A673 (cell line): ENCODE results near the gene C1orf141. TPM values are rescaled to one million over a fixed set of nuclear protein-coding genes. Genes with fewer than 3 reads are reported as not detected.

Experiments
- BruUV-seq: library from RNA; stranded (reverse); fragments of 400-500 nt; replicated peaks from 2 replicates; lab custom pipeline; 2021; lab: Mats Ljungman, UMichigan
- CTCF ChIA-PET: fragments of 300-600 bp; sonication (Branson Sonifier 250); formaldehyde crosslinking; loops from one replicate; lab custom pipeline; 2022; ENCODE audit warnings: antibody characterized with exemption; lab: Charles Lee
- POLR2A ChIA-PET: fragments of 300-600 bp; sonication (Branson Sonifier 250); formaldehyde crosslinking; loops from one replicate; lab custom pipeline; 2022; ENCODE audit warnings: antibody characterized with exemption; ENCODE audit not compliant: low non-redundant PET; lab: Charles Lee
- DNase-seq: peaks from one replicate; pipeline ENCODE4 v3.0.0-alpha.2; 2015; ENCODE audit warnings: low spot score
- H3K27ac ChIP-seq: fragments of 200-600 bp; sonication (generic); 2 replicates; pipeline ENCODE4 v1.5.1; 2016; ENCODE audit warnings: mixed run types, low read depth, mild to moderate bottlenecking, mixed read lengths, antibody characterized with exemption, low read length; ENCODE audit not compliant: poor library complexity, severe bottlenecking
- H3K27me3 ChIP-seq: fragments of 200-600 bp; sonication (generic); replicated peaks from 2 replicates; pipeline ENCODE4 v1.6.1; 2017; ENCODE audit warnings: mixed run types, low read depth, mild to moderate bottlenecking, mixed read lengths, antibody characterized with exemption, low read length; ENCODE audit not compliant: insufficient read depth, poor library complexity
- H3K36me3 ChIP-seq: fragments of 200-600 bp; sonication (generic); 2 replicates; pipeline ENCODE4 v1.6.1; 2016; ENCODE audit warnings: mixed run types, mild to moderate bottlenecking, mixed read lengths, antibody characterized with exemption, low read length; ENCODE audit not compliant: insufficient read depth, poor library complexity, severe bottlenecking
- H3K4me1 ChIP-seq: fragments of 200-600 bp; sonication (generic); 2 replicates; pipeline ENCODE4 v1.6.1; 2017; ENCODE audit warnings: mixed run types, mild to moderate bottlenecking, mixed read lengths, antibody characterized with exemption, low read length; ENCODE audit not compliant: insufficient read depth, poor library complexity, severe bottlenecking
- H3K4me3 ChIP-seq: fragments of 200-600 bp; sonication (generic); 2 replicates; pipeline ENCODE4 v1.5.1; 2016; ENCODE audit warnings: low read depth, mixed run types, mild to moderate bottlenecking, mixed read lengths, low read length; ENCODE audit not compliant: poor library complexity, severe bottlenecking
- H3K9me3 ChIP-seq: fragments of 200-600 bp; sonication (generic); 2 replicates; pipeline ENCODE4 v1.6.1; 2016; ENCODE audit warnings: mixed run types, low read depth, mild to moderate bottlenecking, mixed read lengths, antibody characterized with exemption, low read length; ENCODE audit not compliant: poor library complexity, severe bottlenecking
- EZH2 ChIP-seq: fragments of 200-600 bp; sonication (generic); IDR thresholded peaks from 2 replicates; pipeline ENCODE4 v1.6.1; 2017; ENCODE audit warnings: borderline replicate concordance, low read depth, mild to moderate bottlenecking, mixed read lengths, antibody characterized with exemption, low read length; ENCODE audit not compliant: poor library complexity, severe bottlenecking
- intact Hi-C: fragments of 100-400 bp; cut with micrococcal nuclease; formaldehyde crosslinking; loops from one replicate; pipeline ENCODE4 v1.10.0; 2022; ENCODE audit not compliant: unreplicated experiment
- total RNA-seq: library from RNA; stranded (reverse); gene quantifications from 2 replicates; pipeline ENCODE4 v1.2.3, GENCODE V29; 2021
- TF ChIP-seq, protein P1 (sequence below): fragments of 300-800, 200-600 bp; sonication (generic); conservative IDR thresholded peaks from 2 replicates; pipeline ENCODE4 v1.5.1; 2017; ENCODE audit warnings: low read depth, mild to moderate bottlenecking, antibody characterized with exemption, low read length, moderate library complexity, mixed read lengths

C1orf141 gene
- total RNA-seq, 1 experiment from 2014 or later = not detected

DNA sequence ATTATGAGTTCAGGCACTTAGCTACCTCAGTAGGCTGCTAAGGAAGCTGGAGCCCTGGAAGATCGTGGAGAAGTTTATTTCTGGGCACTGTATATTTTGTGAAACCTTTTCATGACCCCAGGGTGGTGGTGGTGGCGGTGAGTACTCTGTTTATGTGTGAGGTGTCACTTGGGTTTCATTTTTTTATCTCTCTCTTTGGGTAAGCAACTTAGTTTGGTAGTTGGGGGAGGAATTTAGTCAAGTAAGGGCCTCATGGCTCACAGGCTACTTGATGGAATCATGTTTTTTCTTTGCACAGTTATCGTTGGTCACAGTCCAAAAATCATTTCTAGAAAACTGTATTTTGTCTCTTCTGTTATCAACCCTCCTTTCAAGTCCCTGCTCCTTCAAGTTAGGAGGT is 33.9 kb downstream of the C1orf141 start:
- Histone ChIP-seq H3K36me3 (no peaks in the 10 kb centered on the region), H3K9me3 (no peaks in the 10 kb centered on the region), H3K27me3 (no peaks in the 10 kb centered on the region), H3K4me1 (no peaks in the 10 kb centered on the region), H3K27ac (no peak overlapping the region), H3K4me3 (no peak overlapping the region)
- no TSS peak for BruUV-seq
- DNase-seq = no peak
- ChIA-PET POLR2A (no interaction called here), CTCF (no interaction called here)
- TF ChIP-seq, protein P1, sequence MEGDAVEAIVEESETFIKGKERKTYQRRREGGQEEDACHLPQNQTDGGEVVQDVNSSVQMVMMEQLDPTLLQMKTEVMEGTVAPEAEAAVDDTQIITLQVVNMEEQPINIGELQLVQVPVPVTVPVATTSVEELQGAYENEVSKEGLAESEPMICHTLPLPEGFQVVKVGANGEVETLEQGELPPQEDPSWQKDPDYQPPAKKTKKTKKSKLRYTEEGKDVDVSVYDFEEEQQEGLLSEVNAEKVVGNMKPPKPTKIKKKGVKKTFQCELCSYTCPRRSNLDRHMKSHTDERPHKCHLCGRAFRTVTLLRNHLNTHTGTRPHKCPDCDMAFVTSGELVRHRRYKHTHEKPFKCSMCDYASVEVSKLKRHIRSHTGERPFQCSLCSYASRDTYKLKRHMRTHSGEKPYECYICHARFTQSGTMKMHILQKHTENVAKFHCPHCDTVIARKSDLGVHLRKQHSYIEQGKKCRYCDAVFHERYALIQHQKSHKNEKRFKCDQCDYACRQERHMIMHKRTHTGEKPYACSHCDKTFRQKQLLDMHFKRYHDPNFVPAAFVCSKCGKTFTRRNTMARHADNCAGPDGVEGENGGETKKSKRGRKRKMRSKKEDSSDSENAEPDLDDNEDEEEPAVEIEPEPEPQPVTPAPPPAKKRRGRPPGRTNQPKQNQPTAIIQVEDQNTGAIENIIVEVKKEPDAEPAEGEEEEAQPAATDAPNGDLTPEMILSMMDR = no peak
- TF ChIP-seq EZH2 = no peak
- intact Hi-C loops = no loop called here

DNA sequence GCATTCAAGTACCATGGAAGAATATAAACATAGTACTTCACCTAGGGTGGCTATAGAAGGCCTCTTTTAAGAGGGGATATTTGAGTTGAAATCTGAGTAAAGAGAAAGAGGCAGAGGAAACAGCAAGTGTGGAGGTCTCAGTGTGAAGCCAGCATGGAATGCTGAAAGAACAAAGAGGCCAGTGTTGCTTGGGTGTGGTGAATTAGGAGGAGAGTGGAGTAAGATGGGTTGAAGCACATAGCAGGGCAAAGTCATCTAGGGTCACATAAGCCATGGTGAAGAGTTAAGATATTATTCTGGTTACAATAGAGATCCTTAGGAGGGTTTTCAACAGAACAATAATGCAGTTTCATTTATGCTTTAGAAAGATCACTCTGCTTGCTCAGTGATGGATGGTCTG is 37.5 kb downstream of the C1orf141 start:
- ChIA-PET CTCF (no interaction called here), POLR2A (no interaction called here)
- peak; percentile 20 for DNase-seq

DNA sequence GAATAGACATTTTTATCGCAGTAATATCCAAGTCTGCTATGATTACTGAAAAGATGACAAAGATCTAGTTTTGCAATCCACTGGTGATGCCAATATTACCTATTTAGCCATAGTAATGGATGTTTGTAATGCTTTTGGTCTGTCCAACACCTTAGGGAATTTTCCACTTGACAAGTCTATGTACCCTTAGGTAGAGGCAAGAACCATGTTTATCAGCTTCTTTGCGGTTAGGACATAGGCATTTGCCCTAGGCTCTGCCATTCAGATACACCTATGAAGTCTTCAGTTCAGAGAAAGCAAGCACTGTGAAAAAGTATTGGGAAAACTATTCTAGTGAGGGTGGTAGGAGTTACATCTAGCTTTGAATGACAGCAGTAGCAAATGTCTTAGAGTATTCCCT is 40.6 kb downstream of the C1orf141 start:
- BruUV-seq = no TSS peak
- DNase-seq = no peak
- intact Hi-C loops = no loop called here

More for the DNA sequence above, 37.5 kb downstream of the C1orf141 start:
- no peaks in the 10 kb centered on the region for H3K36me3 ChIP-seq
- no peak overlapping the region for H3K27ac ChIP-seq
- no peaks in the 10 kb centered on the region for H3K27me3 ChIP-seq
- H3K4me3 ChIP-seq = no peak overlapping the region
- intact Hi-C loops = no loop called here
- H3K4me1 ChIP-seq = no peaks in the 10 kb centered on the region
- TF ChIP-seq EZH2 = no peak
- TF ChIP-seq, protein P1 = no peak
- H3K9me3 ChIP-seq = no peaks in the 10 kb centered on the region
- BruUV-seq = no TSS peak

More for the DNA sequence above, 40.6 kb downstream of the C1orf141 start:
- POLR2A ChIA-PET = no interaction called here
- Histone ChIP-seq H3K4me3 (no peak overlapping the region), H3K36me3 (no peaks in the 10 kb centered on the region), H3K27ac (no peak overlapping the region), H3K4me1 (no peaks in the 10 kb centered on the region), H3K9me3 (no peaks in the 10 kb centered on the region), H3K27me3 (no peaks in the 10 kb centered on the region)
- CTCF ChIA-PET = no interaction called here
- TF ChIP-seq EZH2 = no peak
- TF ChIP-seq, protein P1 = no peak
